ENCODE data around the gene SYNJ2. TPM values are rescaled to one million over a fixed set of nuclear protein-coding genes. Genes with fewer than 3 reads are reported as not detected.

The SYNJ2 gene
- total and polyA plus RNA-seq, 2 experiments from 2014 or later, result 2.8 to 5.6 TPM

DNA sequence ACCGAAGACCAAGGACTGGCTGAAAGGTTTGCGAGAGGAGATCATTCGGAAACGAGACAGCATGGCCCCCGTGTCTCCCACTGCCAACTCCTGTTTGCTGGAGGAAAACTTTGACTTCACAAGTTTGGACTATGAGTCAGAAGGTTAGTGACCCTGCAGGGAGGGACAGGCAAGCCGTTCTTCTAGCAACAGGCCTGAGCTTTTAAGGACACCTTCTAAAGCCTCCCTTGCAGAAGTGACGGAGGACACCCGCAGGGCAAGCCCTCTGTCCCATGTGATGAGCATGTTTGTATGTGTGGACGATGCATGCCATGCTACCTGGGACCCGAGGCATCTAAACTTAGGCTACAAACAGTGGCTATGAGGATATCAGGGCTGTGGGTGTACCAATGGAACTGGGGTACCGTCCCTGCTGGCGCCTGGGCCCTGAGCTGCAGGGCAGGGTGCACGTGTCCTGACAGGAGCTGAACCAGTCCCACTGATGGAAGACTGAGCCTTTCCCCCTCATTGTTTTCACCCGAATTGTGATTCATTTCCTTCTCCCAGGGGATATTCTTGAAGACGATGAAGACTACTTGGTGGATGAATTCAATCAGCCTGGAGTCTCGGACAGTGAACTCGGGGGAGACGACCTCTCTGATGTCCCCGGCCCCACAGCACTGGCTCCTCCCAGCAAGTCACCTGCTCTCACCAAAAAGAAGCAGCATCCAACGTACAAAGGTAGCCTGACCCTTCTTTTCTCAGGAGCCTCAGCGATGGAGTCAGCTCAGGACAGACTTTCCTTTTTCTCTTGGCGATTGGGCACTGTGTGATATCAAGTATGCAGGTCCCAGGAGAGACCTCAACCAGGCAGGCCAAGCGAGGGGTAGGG is 102.0 kb downstream of the SYNJ2 start (continued):
- TF ChIP-seq, protein P1, sequence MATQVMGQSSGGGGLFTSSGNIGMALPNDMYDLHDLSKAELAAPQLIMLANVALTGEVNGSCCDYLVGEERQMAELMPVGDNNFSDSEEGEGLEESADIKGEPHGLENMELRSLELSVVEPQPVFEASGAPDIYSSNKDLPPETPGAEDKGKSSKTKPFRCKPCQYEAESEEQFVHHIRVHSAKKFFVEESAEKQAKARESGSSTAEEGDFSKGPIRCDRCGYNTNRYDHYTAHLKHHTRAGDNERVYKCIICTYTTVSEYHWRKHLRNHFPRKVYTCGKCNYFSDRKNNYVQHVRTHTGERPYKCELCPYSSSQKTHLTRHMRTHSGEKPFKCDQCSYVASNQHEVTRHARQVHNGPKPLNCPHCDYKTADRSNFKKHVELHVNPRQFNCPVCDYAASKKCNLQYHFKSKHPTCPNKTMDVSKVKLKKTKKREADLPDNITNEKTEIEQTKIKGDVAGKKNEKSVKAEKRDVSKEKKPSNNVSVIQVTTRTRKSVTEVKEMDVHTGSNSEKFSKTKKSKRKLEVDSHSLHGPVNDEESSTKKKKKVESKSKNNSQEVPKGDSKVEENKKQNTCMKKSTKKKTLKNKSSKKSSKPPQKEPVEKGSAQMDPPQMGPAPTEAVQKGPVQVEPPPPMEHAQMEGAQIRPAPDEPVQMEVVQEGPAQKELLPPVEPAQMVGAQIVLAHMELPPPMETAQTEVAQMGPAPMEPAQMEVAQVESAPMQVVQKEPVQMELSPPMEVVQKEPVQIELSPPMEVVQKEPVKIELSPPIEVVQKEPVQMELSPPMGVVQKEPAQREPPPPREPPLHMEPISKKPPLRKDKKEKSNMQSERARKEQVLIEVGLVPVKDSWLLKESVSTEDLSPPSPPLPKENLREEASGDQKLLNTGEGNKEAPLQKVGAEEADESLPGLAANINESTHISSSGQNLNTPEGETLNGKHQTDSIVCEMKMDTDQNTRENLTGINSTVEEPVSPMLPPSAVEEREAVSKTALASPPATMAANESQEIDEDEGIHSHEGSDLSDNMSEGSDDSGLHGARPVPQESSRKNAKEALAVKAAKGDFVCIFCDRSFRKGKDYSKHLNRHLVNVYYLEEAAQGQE (IDR thresholded peaks at IDR 0.05; ENCODE audit: unreplicated experiment), result no peak

DNA sequence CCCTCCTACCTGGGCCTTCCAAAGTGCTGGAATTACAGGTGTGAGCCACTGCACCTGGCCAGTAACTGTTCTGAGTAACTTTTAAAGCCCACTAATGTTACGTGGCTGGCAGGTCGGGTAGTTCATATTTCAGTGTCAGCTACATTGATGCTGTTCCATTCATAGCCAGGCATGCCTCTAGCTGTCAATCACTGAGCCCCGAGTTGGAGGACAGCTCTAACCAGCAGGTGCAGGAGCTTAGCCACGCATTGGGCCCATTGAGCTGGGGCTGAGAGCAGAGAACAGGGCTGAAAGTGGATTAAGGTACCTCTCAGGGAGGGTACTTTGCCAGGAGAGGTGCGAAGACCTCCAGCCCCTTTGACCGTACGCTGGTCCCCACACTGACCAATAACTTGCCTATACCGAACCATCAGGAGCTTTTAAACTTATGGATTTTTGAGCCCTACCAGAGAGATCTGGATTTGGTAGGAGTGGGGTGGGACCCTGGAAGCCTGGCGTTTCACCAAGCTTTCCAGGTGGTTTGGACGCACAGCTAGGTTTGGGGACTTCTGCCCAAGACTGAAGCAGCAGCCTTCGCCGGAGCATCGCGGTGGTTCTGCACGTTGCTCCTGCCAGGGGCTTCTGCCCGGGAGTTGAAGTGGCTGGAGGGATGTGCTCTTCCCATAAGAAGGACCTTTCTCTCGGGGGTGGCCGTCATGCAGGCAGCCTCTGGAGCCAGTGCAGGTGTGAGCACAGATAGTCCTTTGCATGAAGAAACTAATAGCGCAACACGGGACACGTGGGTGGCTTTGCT is 103.8 kb downstream of the SYNJ2 start:
- Mint-ChIP-seq H3K36me3 (ENCODE audit: low read depth) (peaks cover 53% of the 10 kb centered on the region), H3K4me3 (no peak overlapping the region), H3K27ac (no peak overlapping the region), H3K27me3 (ENCODE audit: insufficient read depth, low read depth, poor library complexity) (peaks cover 4% of the 10 kb centered on the region), H3K4me1 (no peaks in the 10 kb centered on the region; the same call in 2 of the 3 replicates), H3K9me3 (no peaks in the 10 kb centered on the region)
- ATAC-seq, result no peak
- Histone ChIP-seq H3F3A (replicated peaks; ENCODE audit: low read depth) (no peaks in the 10 kb centered on the region), H3K9me2 (ENCODE audit: insufficient read depth) (no peaks in the 10 kb centered on the region), H3K79me2 (replicated peaks; ENCODE audit: insufficient read depth) (no peaks in the 10 kb centered on the region), H2AFZ (no peak overlapping the region), H3K36me3 (ENCODE audit: insufficient read depth) (no peaks in the 10 kb centered on the region), H4K20me1 (replicated peaks; ENCODE audit: insufficient read depth) (no peaks in the 10 kb centered on the region; the same call in 1 of the 2 replicates), H3K4me2 (no peak overlapping the region), H3K27ac (ENCODE audit: low read depth) (no peak overlapping the region), H3K4me3 (no peak overlapping the region), H3K4me1 (ENCODE audit: insufficient read depth) (no peaks in the 10 kb centered on the region), H3K27me3 (ENCODE audit: insufficient read depth) (no peaks in the 10 kb centered on the region)
- TF ChIP-seq NANOG (IDR thresholded peaks at IDR 0.05; ENCODE audit: borderline replicate concordance) (no peak), ZNF114 (CRISPR knock-in tag; IDR thresholded peaks at IDR 0.05) (no peak), JUNB (IDR thresholded peaks at IDR 0.05; ENCODE audit: unreplicated experiment) (no peak), STAT1 (IDR thresholded peaks at IDR 0.05; ENCODE audit: unreplicated experiment) (no peak), EZH2phosphoT487 (IDR thresholded peaks at IDR 0.05; ENCODE audit: unreplicated experiment) (no peak)
- DNase-seq (ENCODE audit: low spot score), result no peak

DNA sequence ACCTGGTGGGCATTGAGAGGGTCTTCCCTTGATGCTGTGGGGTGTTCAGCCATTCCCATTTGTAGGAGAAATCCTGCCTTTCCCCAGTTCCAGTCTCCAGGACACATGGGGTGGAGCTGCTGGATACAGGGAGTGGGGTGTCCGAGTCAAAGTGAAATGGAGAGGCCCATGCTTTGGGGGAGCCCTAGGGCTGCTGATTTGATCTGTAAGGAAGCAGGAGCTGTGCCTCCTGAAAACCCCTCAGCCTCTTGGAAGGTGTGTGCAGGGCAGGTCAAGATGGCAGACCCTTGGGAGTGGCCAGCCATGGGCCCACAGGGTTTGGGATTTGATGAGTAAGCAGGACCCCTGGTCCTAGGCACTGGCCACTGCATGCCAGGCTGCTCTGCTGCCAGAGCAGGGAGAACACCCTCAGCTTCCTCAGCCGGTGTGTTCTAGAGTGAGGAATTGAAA is 104.4 kb downstream of the SYNJ2 start:
- H3K27ac ChIP-seq (ENCODE audit: low read depth), result no peak overlapping the region
- no peak overlapping the region for H3K4me2 ChIP-seq
- no peaks in the 10 kb centered on the region for H3K36me3 ChIP-seq (ENCODE audit: insufficient read depth)
- Mint-ChIP-seq H3K4me1 (no peaks in the 10 kb centered on the region; the same call in 2 of the 3 replicates), H3K27me3 (ENCODE audit: insufficient read depth, low read depth, poor library complexity) (peaks cover 2% of the 10 kb centered on the region), H3K9me3 (no peaks in the 10 kb centered on the region), H3K36me3 (ENCODE audit: low read depth) (peaks cover 49% of the 10 kb centered on the region), H3K27ac (no peak overlapping the region), H3K4me3 (no peak overlapping the region)
- H2AFZ ChIP-seq, result no peak overlapping the region
- no peak for TF ChIP-seq STAT1 (IDR thresholded peaks at IDR 0.05; ENCODE audit: unreplicated experiment)
- DNase-seq (ENCODE audit: low spot score), result no peak
- H4K20me1 ChIP-seq (replicated peaks; ENCODE audit: insufficient read depth), result no peaks in the 10 kb centered on the region; the same call in 1 of the 2 replicates
- H3F3A ChIP-seq (replicated peaks; ENCODE audit: low read depth), result no peaks in the 10 kb centered on the region
- H3K4me3 ChIP-seq, result no peak overlapping the region
- no peaks in the 10 kb centered on the region for H3K4me1 ChIP-seq (ENCODE audit: insufficient read depth)
- H3K79me2 ChIP-seq (replicated peaks; ENCODE audit: insufficient read depth), result no peaks in the 10 kb centered on the region
- ATAC-seq, result no peak
- H3K27me3 ChIP-seq (ENCODE audit: insufficient read depth), result no peaks in the 10 kb centered on the region
- H3K9me2 ChIP-seq (ENCODE audit: insufficient read depth), result no peaks in the 10 kb centered on the region

Measured in GM23338 (cell line).